ENCODE results near the gene PLXDC2. TPM values are rescaled to one million over a fixed set of nuclear protein-coding genes. Genes with fewer than 3 reads are reported as not detected.

Gene PLXDC2
- total and polyA plus RNA-seq, 2 experiments from 2014 or later, result 13.5 to 19.4 TPM

DNA sequence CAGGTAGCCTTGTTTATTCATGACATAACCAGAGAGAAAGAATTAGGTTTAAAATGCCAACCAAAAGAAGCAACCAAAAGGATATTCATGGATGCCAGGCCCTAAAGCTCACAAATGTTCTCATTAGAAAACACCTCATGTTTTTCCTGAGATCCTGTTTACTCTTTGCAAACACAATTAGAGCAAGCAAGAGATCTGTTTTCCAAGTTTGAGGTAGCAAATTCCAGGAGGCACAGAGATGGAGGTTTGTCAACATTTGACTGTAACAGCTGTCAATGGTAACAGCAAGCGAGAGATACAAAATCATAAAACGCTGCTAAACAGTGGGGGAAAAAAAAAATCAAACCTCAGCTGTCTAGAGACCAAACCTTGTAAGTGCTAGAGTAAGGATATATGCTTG is 182.2 kb downstream of the PLXDC2 start (continued):
- TF ChIP-seq ZNF462 (CRISPR knock-in tag; IDR thresholded peaks at IDR 0.05) (no peak), ETS1 (IDR thresholded peaks at IDR 0.05) (no peak), ZNF114 (CRISPR knock-in tag; IDR thresholded peaks at IDR 0.05) (no peak), EZH2phosphoT487 (IDR thresholded peaks at IDR 0.05; ENCODE audit: unreplicated experiment) (no peak)

GRCh38 chr10:19999431-19999830 is 183.2 kb downstream of the PLXDC2 start:
- peaks cover 36% of the 10 kb centered on the region for H3K36me3 Mint-ChIP-seq (ENCODE audit: low read depth)
- Histone ChIP-seq H3K4me2 (no peak overlapping the region), H3K79me2 (replicated peaks; ENCODE audit: insufficient read depth) (peaks cover 28% of the 10 kb centered on the region), H3K4me1 (ENCODE audit: insufficient read depth) (peaks cover 25% of the 10 kb centered on the region), H4K20me1 (replicated peaks; ENCODE audit: insufficient read depth) (no peaks in the 10 kb centered on the region), H3K9me2 (ENCODE audit: insufficient read depth) (no peaks in the 10 kb centered on the region), H3F3A (replicated peaks; ENCODE audit: low read depth) (no peaks in the 10 kb centered on the region), H3K27ac (ENCODE audit: low read depth) (no peak overlapping the region), H2AFZ (no peak overlapping the region), H3K36me3 (ENCODE audit: insufficient read depth) (no peaks in the 10 kb centered on the region), H3K27me3 (ENCODE audit: insufficient read depth) (no peaks in the 10 kb centered on the region), H3K4me3 (no peak overlapping the region)
- H3K9me3 Mint-ChIP-seq, result peaks cover 4% of the 10 kb centered on the region; the same call in 1 of the 3 replicates
- no peak overlapping the region for H3K27ac Mint-ChIP-seq
- H3K4me3 Mint-ChIP-seq, result no peak overlapping the region
- H3K27me3 Mint-ChIP-seq (ENCODE audit: insufficient read depth, low read depth, poor library complexity), result no peaks in the 10 kb centered on the region
- H3K4me1 Mint-ChIP-seq, result peaks cover 48% of the 10 kb centered on the region
- no peak for ATAC-seq
- DNase-seq (ENCODE audit: low spot score), result no peak
- no peak for TF ChIP-seq JUNB (IDR thresholded peaks at IDR 0.05; ENCODE audit: unreplicated experiment)
- TF ChIP-seq, protein P1, sequence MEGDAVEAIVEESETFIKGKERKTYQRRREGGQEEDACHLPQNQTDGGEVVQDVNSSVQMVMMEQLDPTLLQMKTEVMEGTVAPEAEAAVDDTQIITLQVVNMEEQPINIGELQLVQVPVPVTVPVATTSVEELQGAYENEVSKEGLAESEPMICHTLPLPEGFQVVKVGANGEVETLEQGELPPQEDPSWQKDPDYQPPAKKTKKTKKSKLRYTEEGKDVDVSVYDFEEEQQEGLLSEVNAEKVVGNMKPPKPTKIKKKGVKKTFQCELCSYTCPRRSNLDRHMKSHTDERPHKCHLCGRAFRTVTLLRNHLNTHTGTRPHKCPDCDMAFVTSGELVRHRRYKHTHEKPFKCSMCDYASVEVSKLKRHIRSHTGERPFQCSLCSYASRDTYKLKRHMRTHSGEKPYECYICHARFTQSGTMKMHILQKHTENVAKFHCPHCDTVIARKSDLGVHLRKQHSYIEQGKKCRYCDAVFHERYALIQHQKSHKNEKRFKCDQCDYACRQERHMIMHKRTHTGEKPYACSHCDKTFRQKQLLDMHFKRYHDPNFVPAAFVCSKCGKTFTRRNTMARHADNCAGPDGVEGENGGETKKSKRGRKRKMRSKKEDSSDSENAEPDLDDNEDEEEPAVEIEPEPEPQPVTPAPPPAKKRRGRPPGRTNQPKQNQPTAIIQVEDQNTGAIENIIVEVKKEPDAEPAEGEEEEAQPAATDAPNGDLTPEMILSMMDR (conservative IDR thresholded peaks at IDR 0.05; ENCODE audit: low read depth in 2 of 2), result no peak
- no peak for TF ChIP-seq CREB1 (CRISPR knock-in tag; IDR thresholded peaks at IDR 0.05; ENCODE audit: low read depth)
- TF ChIP-seq EZH2phosphoT487 (IDR thresholded peaks at IDR 0.05; ENCODE audit: unreplicated experiment), result no peak
- TF ChIP-seq, protein P2, sequence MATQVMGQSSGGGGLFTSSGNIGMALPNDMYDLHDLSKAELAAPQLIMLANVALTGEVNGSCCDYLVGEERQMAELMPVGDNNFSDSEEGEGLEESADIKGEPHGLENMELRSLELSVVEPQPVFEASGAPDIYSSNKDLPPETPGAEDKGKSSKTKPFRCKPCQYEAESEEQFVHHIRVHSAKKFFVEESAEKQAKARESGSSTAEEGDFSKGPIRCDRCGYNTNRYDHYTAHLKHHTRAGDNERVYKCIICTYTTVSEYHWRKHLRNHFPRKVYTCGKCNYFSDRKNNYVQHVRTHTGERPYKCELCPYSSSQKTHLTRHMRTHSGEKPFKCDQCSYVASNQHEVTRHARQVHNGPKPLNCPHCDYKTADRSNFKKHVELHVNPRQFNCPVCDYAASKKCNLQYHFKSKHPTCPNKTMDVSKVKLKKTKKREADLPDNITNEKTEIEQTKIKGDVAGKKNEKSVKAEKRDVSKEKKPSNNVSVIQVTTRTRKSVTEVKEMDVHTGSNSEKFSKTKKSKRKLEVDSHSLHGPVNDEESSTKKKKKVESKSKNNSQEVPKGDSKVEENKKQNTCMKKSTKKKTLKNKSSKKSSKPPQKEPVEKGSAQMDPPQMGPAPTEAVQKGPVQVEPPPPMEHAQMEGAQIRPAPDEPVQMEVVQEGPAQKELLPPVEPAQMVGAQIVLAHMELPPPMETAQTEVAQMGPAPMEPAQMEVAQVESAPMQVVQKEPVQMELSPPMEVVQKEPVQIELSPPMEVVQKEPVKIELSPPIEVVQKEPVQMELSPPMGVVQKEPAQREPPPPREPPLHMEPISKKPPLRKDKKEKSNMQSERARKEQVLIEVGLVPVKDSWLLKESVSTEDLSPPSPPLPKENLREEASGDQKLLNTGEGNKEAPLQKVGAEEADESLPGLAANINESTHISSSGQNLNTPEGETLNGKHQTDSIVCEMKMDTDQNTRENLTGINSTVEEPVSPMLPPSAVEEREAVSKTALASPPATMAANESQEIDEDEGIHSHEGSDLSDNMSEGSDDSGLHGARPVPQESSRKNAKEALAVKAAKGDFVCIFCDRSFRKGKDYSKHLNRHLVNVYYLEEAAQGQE (IDR thresholded peaks at IDR 0.05; ENCODE audit: unreplicated experiment), result no peak
- TF ChIP-seq NANOG (IDR thresholded peaks at IDR 0.05; ENCODE audit: borderline replicate concordance), result no peak
- no peak for TF ChIP-seq POLR2AphosphoS5 (IDR thresholded peaks at IDR 0.05; ENCODE audit: low read depth)
- no peak for TF ChIP-seq ZNF114 (CRISPR knock-in tag; IDR thresholded peaks at IDR 0.05)
- no peak for TF ChIP-seq STAT1 (IDR thresholded peaks at IDR 0.05; ENCODE audit: unreplicated experiment)
